ENCODE results near the gene TMPRSS3. TPM values are rescaled to one million over a fixed set of nuclear protein-coding genes. Genes with fewer than 3 reads are reported as not detected.

TMPRSS3 gene
- polyA plus RNA-seq, 1 of the 3 experiments (the other 2 are of a cell fraction), result not detected

DNA sequence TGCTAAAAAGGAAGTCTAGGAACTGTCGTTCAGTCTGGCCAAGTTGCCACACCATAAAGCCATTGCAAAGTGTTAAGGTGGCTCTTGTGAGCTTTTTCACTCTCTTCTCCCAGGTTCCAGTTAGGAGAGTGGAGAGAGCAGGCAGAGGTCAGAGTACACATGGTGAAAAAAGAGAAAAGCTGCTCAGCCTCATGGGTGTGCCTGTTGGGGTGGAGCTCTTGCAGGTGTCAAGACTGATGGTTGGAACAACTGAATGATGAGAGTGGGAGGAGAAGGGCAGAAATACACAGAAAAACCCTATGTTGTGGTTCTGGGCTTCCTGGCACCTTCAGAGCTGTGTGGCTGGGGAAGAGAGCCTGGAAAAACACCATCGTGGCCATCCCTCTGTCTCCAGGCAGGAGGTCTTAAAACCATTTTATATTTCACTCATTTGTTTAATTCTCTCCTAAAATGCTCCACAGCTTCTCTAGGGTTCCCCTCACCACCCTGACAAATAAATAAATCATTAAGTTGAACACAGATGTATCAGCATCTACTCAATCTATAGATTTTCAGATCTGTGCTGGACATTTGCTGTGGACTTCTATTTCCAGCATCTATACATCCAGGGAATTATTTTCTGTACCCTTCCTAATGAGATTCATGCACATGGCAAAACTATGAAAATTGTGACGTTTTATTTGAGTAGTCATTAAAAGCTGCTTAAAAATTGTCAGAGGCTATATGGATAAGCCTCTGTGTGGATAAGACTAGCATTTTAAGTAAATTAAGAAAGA lies 25.4 kb upstream of the TMPRSS3 start:
- Histone ChIP-seq H3K9ac (no peak overlapping the region), H3K27ac (ENCODE audit: low read depth in 2 of 2, low read length in 1 of 2) (no peak overlapping the region), H3K4me3 (ENCODE audit: low read depth in 2 of 2, low read length in 1 of 2) (no peak overlapping the region), H2AFZ (ENCODE audit: low read depth) (no peak overlapping the region), H4K20me1 (ENCODE audit: insufficient read depth) (no peaks in the 10 kb centered on the region), H3K79me2 (ENCODE audit: insufficient read depth) (no peaks in the 10 kb centered on the region), H3K4me1 (ENCODE audit: control insufficient read depth in 1 of 2, insufficient read depth in 2 of 2, low read depth in 1 of 2, low read length in 1 of 2) (peaks cover 0 to 6% of the 10 kb centered on the region in 2 experiments; a peak in 2 of 4 replicates), H3F3A (replicated peaks; ENCODE audit: insufficient read depth) (no peaks in the 10 kb centered on the region), H3K4me2 (no peak overlapping the region), H3K27me3 (ENCODE audit: insufficient read depth) (no peaks in the 10 kb centered on the region), H3K9me3 (no peaks in the 10 kb centered on the region), H3K9me2 (no peaks in the 10 kb centered on the region), H3K36me3 (replicated peaks in 1 of 2; ENCODE audit: control insufficient read depth in 1 of 2, insufficient read depth in 2 of 2, low read length in 1 of 2) (no peaks in the 10 kb centered on the region)
- no peak for DNase-seq
- POLR2A ChIA-PET, result no interaction called here
- no peak for TF ChIP-seq TAF1 (IDR thresholded peaks at IDR 0.05; ENCODE audit: borderline replicate concordance, low read depth, low read length)
- TF ChIP-seq PBX3 (IDR thresholded peaks at IDR 0.05), result no peak
- TF ChIP-seq, protein P1, sequence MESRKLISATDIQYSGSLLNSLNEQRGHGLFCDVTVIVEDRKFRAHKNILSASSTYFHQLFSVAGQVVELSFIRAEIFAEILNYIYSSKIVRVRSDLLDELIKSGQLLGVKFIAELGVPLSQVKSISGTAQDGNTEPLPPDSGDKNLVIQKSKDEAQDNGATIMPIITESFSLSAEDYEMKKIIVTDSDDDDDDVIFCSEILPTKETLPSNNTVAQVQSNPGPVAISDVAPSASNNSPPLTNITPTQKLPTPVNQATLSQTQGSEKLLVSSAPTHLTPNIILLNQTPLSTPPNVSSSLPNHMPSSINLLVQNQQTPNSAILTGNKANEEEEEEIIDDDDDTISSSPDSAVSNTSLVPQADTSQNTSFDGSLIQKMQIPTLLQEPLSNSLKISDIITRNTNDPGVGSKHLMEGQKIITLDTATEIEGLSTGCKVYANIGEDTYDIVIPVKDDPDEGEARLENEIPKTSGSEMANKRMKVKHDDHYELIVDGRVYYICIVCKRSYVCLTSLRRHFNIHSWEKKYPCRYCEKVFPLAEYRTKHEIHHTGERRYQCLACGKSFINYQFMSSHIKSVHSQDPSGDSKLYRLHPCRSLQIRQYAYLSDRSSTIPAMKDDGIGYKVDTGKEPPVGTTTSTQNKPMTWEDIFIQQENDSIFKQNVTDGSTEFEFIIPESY (IDR thresholded peaks at IDR 0.05; ENCODE audit: borderline replicate concordance, low read depth), result no peak
- TF ChIP-seq USF2 (IDR thresholded peaks at IDR 0.05; ENCODE audit: borderline replicate concordance, low read depth, low read length), result no peak
- TF ChIP-seq TCF12 (IDR thresholded peaks at IDR 0.05), result no peak
- no peak for TF ChIP-seq RFX5 (IDR thresholded peaks at IDR 0.05; ENCODE audit: low read length)
- no peak for TF ChIP-seq SMC3 (IDR thresholded peaks at IDR 0.05; ENCODE audit: low read depth, low read length)
- 18% methylated on average over 3 of the region's 3 CpGs for WGBS (ENCODE audit: low lambda C conversion rate)
- CTCF ChIA-PET, result interaction anchor here (0.6 to 1.7 kb wide), 4 partner anchors 9 to 275 kb away, joined by 3 to 4 read pairs (median 4); no protein-coding TSS in a partner anchor

- H4K20me1 ChIP-seq (ENCODE audit: insufficient read depth), result no peaks in the 10 kb centered on the region
- TF ChIP-seq EZH2phosphoT487 (IDR thresholded peaks at IDR 0.05; ENCODE audit: borderline replicate concordance, low read depth) (no peak), IRF3 (IDR thresholded peaks at IDR 0.05; ENCODE audit: low read depth, low read length) (no peak), FOXJ3 (CRISPR knock-in tag; IDR thresholded peaks at IDR 0.05) (no peak), YY1 (IDR thresholded peaks at IDR 0.05; ENCODE audit: low read depth) (no peak), MEF2A (IDR thresholded peaks at IDR 0.05; ENCODE audit: borderline replicate concordance, low read depth) (no peak), CTCF (IDR thresholded peaks at IDR 0.05) (no peak), PBX3 (IDR thresholded peaks at IDR 0.05) (no peak)
- TF ChIP-seq, protein P2, sequence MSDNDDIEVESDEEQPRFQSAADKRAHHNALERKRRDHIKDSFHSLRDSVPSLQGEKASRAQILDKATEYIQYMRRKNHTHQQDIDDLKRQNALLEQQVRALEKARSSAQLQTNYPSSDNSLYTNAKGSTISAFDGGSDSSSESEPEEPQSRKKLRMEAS (IDR thresholded peaks at IDR 0.05; ENCODE audit: low read depth), result no peak
- TF ChIP-seq, protein P3, sequence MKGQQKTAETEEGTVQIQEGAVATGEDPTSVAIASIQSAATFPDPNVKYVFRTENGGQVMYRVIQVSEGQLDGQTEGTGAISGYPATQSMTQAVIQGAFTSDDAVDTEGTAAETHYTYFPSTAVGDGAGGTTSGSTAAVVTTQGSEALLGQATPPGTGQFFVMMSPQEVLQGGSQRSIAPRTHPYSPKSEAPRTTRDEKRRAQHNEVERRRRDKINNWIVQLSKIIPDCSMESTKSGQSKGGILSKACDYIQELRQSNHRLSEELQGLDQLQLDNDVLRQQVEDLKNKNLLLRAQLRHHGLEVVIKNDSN (IDR thresholded peaks at IDR 0.05; ENCODE audit: borderline replicate concordance, low read depth), result no peak
- no peaks in the 10 kb centered on the region for H3F3A ChIP-seq (replicated peaks; ENCODE audit: insufficient read depth)
- H3K4me3 ChIP-seq (ENCODE audit: low read depth in 2 of 2, low read length in 1 of 2), result no peak overlapping the region
- peaks cover 0 to 6% of the 10 kb centered on the region in 2 experiments; a peak in 2 of 4 replicates for H3K4me1 ChIP-seq (ENCODE audit: control insufficient read depth in 1 of 2, insufficient read depth in 2 of 2, low read depth in 1 of 2, low read length in 1 of 2)
- POLR2A ChIA-PET, result no interaction called here
- WGBS (ENCODE audit: low lambda C conversion rate), result 13% methylated on average over 6 of the region's 6 CpGs
- no peak overlapping the region for H3K9ac ChIP-seq
- no peaks in the 10 kb centered on the region for H3K79me2 ChIP-seq (ENCODE audit: insufficient read depth)
- no peaks in the 10 kb centered on the region for H3K27me3 ChIP-seq (ENCODE audit: insufficient read depth)
- H2AFZ ChIP-seq (ENCODE audit: low read depth), result no peak overlapping the region
- H3K4me2 ChIP-seq, result no peak overlapping the region
- no peak for DNase-seq
- H3K9me2 ChIP-seq, result no peaks in the 10 kb centered on the region
- H3K36me3 ChIP-seq (replicated peaks in 1 of 2; ENCODE audit: control insufficient read depth in 1 of 2, insufficient read depth in 2 of 2, low read length in 1 of 2), result no peaks in the 10 kb centered on the region
- no peak overlapping the region for H3K27ac ChIP-seq (ENCODE audit: low read depth in 2 of 2, low read length in 1 of 2)
- CTCF ChIA-PET, result no interaction called here
- no peaks in the 10 kb centered on the region for H3K9me3 ChIP-seq
Observed at GRCh38 chr21:42419845-42420244, 24.0 kb upstream of the TMPRSS3 start.
